NB4 (cell line): ENCODE measurements around the gene CD209.

ENCODE experiments used
- POLR2A ChIP-seq: IDR thresholded peaks from 2 replicates; pipeline ENCODE4 v1.6.1; 2011; ENCODE audit warnings: mild to moderate bottlenecking; ENCODE audit not compliant: insufficient read length; ENCODE audit errors: extremely low read depth
- TF ChIP-seq, protein P1 (sequence below): IDR thresholded peaks from one replicate; pipeline ENCODE4 v1.5.1; 2012; ENCODE audit warnings: low read depth, low read length

DNA sequence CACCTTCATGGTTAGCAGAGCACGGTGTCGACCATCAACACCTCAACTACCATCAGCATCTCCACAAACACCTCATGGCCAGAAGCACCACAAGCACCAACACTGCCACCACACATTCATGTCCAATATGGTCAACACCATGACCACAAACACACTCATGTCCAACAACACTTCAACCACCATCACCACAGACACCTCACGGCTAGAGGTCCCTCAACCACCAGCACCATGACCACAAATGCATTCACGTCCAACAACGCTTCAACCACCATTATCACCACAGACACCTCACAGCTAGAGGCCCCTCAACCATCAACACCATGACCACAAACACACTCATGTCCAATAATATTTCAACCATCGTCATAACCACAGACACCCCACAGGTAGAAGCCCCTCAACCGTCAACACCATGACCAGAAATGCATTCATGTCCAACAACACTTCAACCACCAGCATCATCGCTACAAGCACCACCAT is 56.5 kb downstream of the CD209 start:
- TF ChIP-seq, protein P1, sequence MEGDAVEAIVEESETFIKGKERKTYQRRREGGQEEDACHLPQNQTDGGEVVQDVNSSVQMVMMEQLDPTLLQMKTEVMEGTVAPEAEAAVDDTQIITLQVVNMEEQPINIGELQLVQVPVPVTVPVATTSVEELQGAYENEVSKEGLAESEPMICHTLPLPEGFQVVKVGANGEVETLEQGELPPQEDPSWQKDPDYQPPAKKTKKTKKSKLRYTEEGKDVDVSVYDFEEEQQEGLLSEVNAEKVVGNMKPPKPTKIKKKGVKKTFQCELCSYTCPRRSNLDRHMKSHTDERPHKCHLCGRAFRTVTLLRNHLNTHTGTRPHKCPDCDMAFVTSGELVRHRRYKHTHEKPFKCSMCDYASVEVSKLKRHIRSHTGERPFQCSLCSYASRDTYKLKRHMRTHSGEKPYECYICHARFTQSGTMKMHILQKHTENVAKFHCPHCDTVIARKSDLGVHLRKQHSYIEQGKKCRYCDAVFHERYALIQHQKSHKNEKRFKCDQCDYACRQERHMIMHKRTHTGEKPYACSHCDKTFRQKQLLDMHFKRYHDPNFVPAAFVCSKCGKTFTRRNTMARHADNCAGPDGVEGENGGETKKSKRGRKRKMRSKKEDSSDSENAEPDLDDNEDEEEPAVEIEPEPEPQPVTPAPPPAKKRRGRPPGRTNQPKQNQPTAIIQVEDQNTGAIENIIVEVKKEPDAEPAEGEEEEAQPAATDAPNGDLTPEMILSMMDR, result no peak
- no peak for TF ChIP-seq POLR2A
